ENCODE results near the gene TIMELESS. TPM values are rescaled to one million over a fixed set of nuclear protein-coding genes. Genes with fewer than 3 reads are reported as not detected.
"Not testable (repeated sequence)": the region's sequence is repeated elsewhere in the genome, so short reads cannot be mapped to it uniquely, and the experiment has no call there.

The TIMELESS gene
- total RNA-seq, 2 donors from 2014 or later: 64.5 to 85.3 TPM

GRCh38 chr12:56401125-56401524 is 48.1 kb downstream of the TIMELESS start:
- H3K4me1 Mint-ChIP-seq; H3K27me3 Mint-ChIP-seq (ENCODE audit: insufficient read depth); H3K36me3 ChIP-seq (ENCODE audit: control insufficient read depth, insufficient read depth, low read length); H3K9ac ChIP-seq (ENCODE audit: extremely low read depth, low read length, poor library complexity, severe bottlenecking); DNase-seq; H3K4me3 Mint-ChIP-seq; H3K36me3 Mint-ChIP-seq (ENCODE audit: low read depth); H3K4me1 ChIP-seq (ENCODE audit: control insufficient read depth, insufficient read depth, low read length); H3K4me3 ChIP-seq (ENCODE audit: low read length); H3K9me3 ChIP-seq (ENCODE audit: control insufficient read depth, low read length); H3K27ac Mint-ChIP-seq; H3K27ac ChIP-seq (ENCODE audit: low read depth, low read length); H3K27me3 ChIP-seq (ENCODE audit: control insufficient read depth, insufficient read depth, low read length, poor library complexity, severe bottlenecking): not testable (repeated sequence)
- H3K9me3 Mint-ChIP-seq: peaks cover 22% of the 10 kb centered on the region
- 93% methylated on average over 1 of the region's 3 CpGs; no CpG with 5 or more reads in 1 of the 2 experiments for WGBS, 2 experiments (ENCODE audit: insufficient coverage in 1 of 2, insufficient read length in 1 of 2)

GRCh38 chr12:56399466-56399865 is 49.8 kb downstream of the TIMELESS start:
- H3K9me3 ChIP-seq (ENCODE audit: control insufficient read depth, low read length); H3K36me3 Mint-ChIP-seq (ENCODE audit: low read depth); H3K4me3 ChIP-seq (ENCODE audit: low read length); H3K27me3 ChIP-seq (ENCODE audit: control insufficient read depth, insufficient read depth, low read length, poor library complexity, severe bottlenecking); H3K9ac ChIP-seq (ENCODE audit: extremely low read depth, low read length, poor library complexity, severe bottlenecking); DNase-seq; H3K27me3 Mint-ChIP-seq (ENCODE audit: insufficient read depth); H3K4me3 Mint-ChIP-seq; H3K27ac ChIP-seq (ENCODE audit: low read depth, low read length); H3K4me1 ChIP-seq (ENCODE audit: control insufficient read depth, insufficient read depth, low read length); H3K27ac Mint-ChIP-seq; H3K36me3 ChIP-seq (ENCODE audit: control insufficient read depth, insufficient read depth, low read length); H3K4me1 Mint-ChIP-seq: not testable (repeated sequence)
- peaks cover 22% of the 10 kb centered on the region for H3K9me3 Mint-ChIP-seq
- 94 to 100% methylated on average over 2 to 3 of the region's 3 CpGs for WGBS, 2 experiments (ENCODE audit: insufficient coverage in 1 of 2, insufficient read length in 1 of 2)

GRCh38 chr12:56398324-56398723 is 50.9 kb downstream of the TIMELESS start:
- Histone ChIP-seq H3K9me3 (ENCODE audit: control insufficient read depth, low read length) (peaks cover 6% of the 10 kb centered on the region), H3K4me3 (ENCODE audit: low read length) (no peak overlapping the region), H3K36me3 (ENCODE audit: control insufficient read depth, insufficient read depth, low read length) (no peaks in the 10 kb centered on the region), H3K27ac (ENCODE audit: low read depth, low read length) (no peak overlapping the region), H3K4me1 (ENCODE audit: control insufficient read depth, insufficient read depth, low read length) (no peaks in the 10 kb centered on the region), H3K9ac (ENCODE audit: extremely low read depth, low read length, poor library complexity, severe bottlenecking) (no peak overlapping the region), H3K27me3 (ENCODE audit: control insufficient read depth, insufficient read depth, low read length, poor library complexity, severe bottlenecking) (no peaks in the 10 kb centered on the region)
- no peak for DNase-seq
- Mint-ChIP-seq H3K36me3 (ENCODE audit: low read depth) (no peaks in the 10 kb centered on the region), H3K4me3 (no peak overlapping the region), H3K27ac (no peak overlapping the region), H3K4me1 (no peaks in the 10 kb centered on the region), H3K9me3 (peaks cover 28% of the 10 kb centered on the region), H3K27me3 (ENCODE audit: insufficient read depth) (peaks cover 2% of the 10 kb centered on the region)
- no peak for TF ChIP-seq CTCF (conservative IDR thresholded peaks at IDR 0.05)

GRCh38 chr12:56392331-56392730 is 56.9 kb downstream of the TIMELESS start:
- Mint-ChIP-seq H3K27ac (no peak overlapping the region), H3K27me3 (ENCODE audit: insufficient read depth) (no peaks in the 10 kb centered on the region), H3K36me3 (ENCODE audit: low read depth) (no peaks in the 10 kb centered on the region), H3K4me3 (no peak overlapping the region), H3K4me1 (peaks cover 3% of the 10 kb centered on the region), H3K9me3 (peaks cover 16% of the 10 kb centered on the region)
- Histone ChIP-seq H3K9ac (ENCODE audit: extremely low read depth, low read length, poor library complexity, severe bottlenecking) (no peak overlapping the region), H3K9me3 (ENCODE audit: control insufficient read depth, low read length) (no peaks in the 10 kb centered on the region), H3K36me3 (ENCODE audit: control insufficient read depth, insufficient read depth, low read length) (no peaks in the 10 kb centered on the region), H3K4me1 (ENCODE audit: control insufficient read depth, insufficient read depth, low read length) (no peaks in the 10 kb centered on the region), H3K27me3 (ENCODE audit: control insufficient read depth, insufficient read depth, low read length, poor library complexity, severe bottlenecking) (no peaks in the 10 kb centered on the region), H3K27ac (ENCODE audit: low read depth, low read length) (no peak overlapping the region), H3K4me3 (ENCODE audit: low read length) (no peak overlapping the region)
- 86 to 90% methylated on average over 1 of the region's 2 CpGs for WGBS, 2 experiments (ENCODE audit: insufficient coverage in 1 of 2, insufficient read length in 1 of 2)
- DNase-seq: no peak
- no peak for TF ChIP-seq CTCF (conservative IDR thresholded peaks at IDR 0.05)

Measured in endodermal cell (in vitro differentiated cells).